Heart left ventricle (tissue), 16 donors: ENCODE data around the gene C9orf78. TPM values are rescaled to one million over a fixed set of nuclear protein-coding genes. Genes with fewer than 3 reads are reported as not detected.

Experiments used
- ATAC-seq, 4 donors: fragments of 200-7000 bp; cut with Tn5 transposase; one replicate each; pipeline ENCODE4 v1.9.1; 2020 to 2022; ENCODE audit warnings: moderate library complexity in 4 of 4, mild to moderate bottlenecking in 3 of 4, moderate number of reproducible peaks in 1 of 4
- DNase-seq, 5 donors: peaks; one replicate each; pipeline ENCODE4 v3.0.0-alpha.2; 2020
- H3K27ac ChIP-seq, 12 donors: fragments of 200-600 bp; sonication (generic) in 4 of 12; one replicate each; pipeline versions ENCODE4 v1.5.0 to v1.8.0; 2016 to 2022; ENCODE audit warnings: mild to moderate bottlenecking in 2 of 12
- H3K27me3 ChIP-seq, 9 donors: fragments of 200-600 bp; sonication (generic) in 2 of 9; one replicate each; pipeline versions ENCODE4 v1.5.1 to v1.8.0; 2016 to 2022; ENCODE audit warnings: mild to moderate bottlenecking in 3 of 9
- H3K36me3 ChIP-seq, 9 donors: fragments of 200-600 bp; sonication (generic) in 2 of 9; one replicate each; pipeline versions ENCODE4 v1.5.0 to v1.8.0; 2018 to 2022; ENCODE audit warnings: mild to moderate bottlenecking in 2 of 9
- H3K4me1 ChIP-seq, 12 donors: fragments of 200-600 bp; sonication (generic) in 4 of 12; one replicate each; pipeline versions ENCODE4 v1.5.0 to v1.8.0; 2016 to 2022; ENCODE audit warnings: mild to moderate bottlenecking in 3 of 12
- H3K4me3 ChIP-seq, 12 donors: fragments of 200-600 bp; sonication (generic) in 4 of 12; one replicate each; pipeline versions ENCODE4 v1.5.0 to v1.8.0; 2017 to 2022; ENCODE audit warnings: mild to moderate bottlenecking in 9 of 12, moderate library complexity in 4 of 12
- H3K9me3 ChIP-seq, 12 donors: fragments of 200-600 bp; sonication (generic) in 4 of 12; one replicate each; pipeline versions ENCODE4 v1.5.0 to v1.8.0; 2016 to 2022; ENCODE audit warnings: mild to moderate bottlenecking in 1 of 12
- CTCF ChIP-seq, 12 donors: fragments of 200-600 bp; sonication (generic) in 4 of 12; IDR thresholded peaks; one replicate each; pipeline versions ENCODE4 v1.5.0 to v1.8.0; 2018 to 2022; ENCODE audit warnings: antibody characterized with exemption in 12 of 12, mild to moderate bottlenecking in 5 of 12
- POLR2A ChIP-seq, 2 donors: fragments of 450-650 bp; IDR thresholded peaks; one replicate each; pipeline ENCODE4 v1.6.1; 2017; ENCODE audit warnings: antibody characterized with exemption in 2 of 2, mild to moderate bottlenecking in 2 of 2, moderate library complexity in 2 of 2
- WGBS, 4 donors: extraction: QIAGEN DNeasy Blood & Tissue Kit in 2 of 4; methylation state at CpG; one replicate each; pipeline versions ENCODE4 v1.1.5 to v1.1.7; 2013 to 2018; 5-methylcytosine and 5-hydroxymethylcytosine counted together
- intact Hi-C, 10 donors: fragments of 100-400 bp; cut with DNase I; formaldehyde crosslinking; loops; one replicate each; pipeline versions ENCODE4 v1.11.1 to v1.14.2; 2022
- polyA plus RNA-seq, 2 donors: library from polyadenylated mRNA; stranded (reverse); fragments of 200-250 nt; gene quantifications; one replicate each; pipeline ENCODE4 v1.2.3, GENCODE V29; 2013
- total RNA-seq, 9 donors: library from RNA; depleted of rRNA in 2 of 9; stranded (reverse); fragments of >200 nt in 2 of 9; fragmentation: NEBNext Ultra II Directional in 3 of 9; extraction: Animal tissue kit (Norgen Biotek cat#: 25700) in 3 of 9; gene quantifications; one replicate each; pipeline versions ENCODE4 v1.1.0 to v1.2.4, GENCODE V29; 2016 to 2023
- donor health status: ischemic (EF 13 %, LVEDD 7.1; RV severe dilation, severe dysfunction).
- donor health status: healthy with polysubstance abuse.
- donor health status: DM: no; HTN: yes; CAD: no.
- donor health status: DM: no; HTN: no; CAD: no.
- donor health status: ischemic (EF 25% LVEDD 6.9; RV normal size, moderate dysfunction).
- donor health status: ischemic (EF 25% LVEDD 5.7; RV mildly dilated, moderate dysfunction).
- donor health status: healthy.
- donor health status: DM: yes; HTN: yes; CAD: no.
- donor health status: ischemic (EF 35%, LVEDD 5.7; RV mildly dilated, moderate dysfunction).
- donor health status: nonischemic (EF 11% LVEDD 7.7; RV severe dilation, severe dysfunction).
- donor health status: DM: yes; HTN: yes; CAD: no.
- donor health status: PGD.
- donor health status: ischemic (EF 29% LVEDD 5.4; RV normal size, mild dysfunction).
- donor health status: nonischemic (EF 23%, LVEDD 6.1; RV moderate dilation, normal function).

C9orf78 gene
- total and polyA plus RNA-seq, 11 donors, result 28.4 to 69.2 (median 33.2) TPM

DNA sequence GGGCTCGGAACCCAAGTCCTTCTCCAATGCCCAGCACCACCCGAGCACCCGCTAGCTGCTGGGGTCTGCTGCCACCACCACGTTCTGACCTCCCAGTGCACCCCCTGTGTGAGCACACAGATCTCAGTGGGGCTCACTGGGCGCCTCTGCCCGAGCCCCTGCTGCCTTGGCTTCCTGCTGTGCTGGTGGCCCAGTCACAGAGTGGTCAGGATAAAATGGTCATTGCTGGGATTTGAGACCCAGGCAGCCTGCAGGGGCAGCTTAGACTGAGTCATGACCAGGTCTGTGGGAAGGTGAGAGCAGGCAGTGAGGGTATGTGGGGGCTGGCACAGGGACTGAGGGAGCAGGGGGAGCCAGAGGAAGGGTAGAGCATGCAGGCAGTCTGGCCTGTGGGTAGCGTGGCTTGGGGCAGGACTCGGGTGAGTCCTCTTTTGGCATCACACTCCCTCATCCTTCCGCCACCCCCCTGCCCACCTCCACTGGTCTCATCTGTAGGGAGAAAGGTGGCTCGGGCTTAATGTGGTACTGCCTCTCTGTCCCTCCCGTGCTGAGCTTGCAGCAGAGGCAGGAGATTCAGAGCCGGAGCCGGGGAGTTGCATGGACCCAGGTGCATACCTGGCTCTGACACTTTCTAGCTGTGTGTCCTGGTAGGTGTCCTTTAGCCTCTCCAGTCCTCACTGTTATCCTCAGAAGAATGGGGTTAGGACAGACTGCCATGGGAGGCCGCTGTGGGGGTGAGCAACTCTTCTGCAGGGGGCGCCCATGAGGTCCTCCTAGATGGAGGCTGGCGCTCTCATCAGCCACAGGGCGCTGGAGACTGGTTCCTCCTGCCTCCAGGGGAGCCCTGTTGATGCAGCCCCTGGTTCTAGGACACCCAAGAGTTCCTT lies 32.3 kb upstream of the C9orf78 start:
- no peak overlapping the region for H3K4me3 ChIP-seq
- H3K27ac ChIP-seq, result peak overlapping the region in 1 of 12 donors; percentile 58
- no peak for ATAC-seq
- 79 to 83% (median 82%) methylated on average over 14 to 17 of the region's 17 CpGs for WGBS, 4 donors
- peaks cover 0 to 31% (median 0%) of the 10 kb centered on the region in 12 donors for H3K4me1 ChIP-seq
- peaks cover 0 to 59% (median 38%) of the 10 kb centered on the region in 9 donors for H3K36me3 ChIP-seq
- no peaks in the 10 kb centered on the region for H3K9me3 ChIP-seq
- no peak for DNase-seq
- H3K27me3 ChIP-seq, result no peaks in the 10 kb centered on the region
- intact Hi-C loops, result no loop called here
- no peak for TF ChIP-seq POLR2A (IDR thresholded peaks at IDR 0.05)
- TF ChIP-seq CTCF (IDR thresholded peaks at IDR 0.05), result no peak

- Histone ChIP-seq H3K27ac (peak overlapping the region in 1 of 12 donors; percentile 58), H3K9me3 (no peaks in the 10 kb centered on the region), H3K36me3 (peaks cover 0 to 67% (median 46%) of the 10 kb centered on the region in 9 donors), H3K27me3 (no peaks in the 10 kb centered on the region), H3K4me1 (peaks cover 0 to 31% (median 0%) of the 10 kb centered on the region in 12 donors), H3K4me3 (no peak overlapping the region)
- intact Hi-C loops, result no loop called here
- 77 to 86% (median 84%) methylated on average over 12 to 17 of the region's 17 CpGs for WGBS, 4 donors
- DNase-seq, result no peak
- no peak for ATAC-seq
- TF ChIP-seq POLR2A (IDR thresholded peaks at IDR 0.05) (no peak), CTCF (IDR thresholded peaks at IDR 0.05) (no peak)
Measured at GRCh38 chr9:129866394-129867135, 31.5 kb upstream of the C9orf78 start.

- Histone ChIP-seq H3K36me3 (peaks cover 0 to 75% (median 54%) of the 10 kb centered on the region in 9 donors), H3K9me3 (no peaks in the 10 kb centered on the region), H3K4me3 (no peak overlapping the region), H3K27me3 (no peaks in the 10 kb centered on the region), H3K4me1 (peaks cover 0 to 31% (median 0%) of the 10 kb centered on the region in 12 donors), H3K27ac (peak overlapping the region in 1 of 12 donors; percentile 58)
- no peak for ATAC-seq
- intact Hi-C loops, result no loop called here
- no peak for DNase-seq
- WGBS, 4 donors, result 78 to 88% (median 82%) methylated on average over 13 to 14 of the region's 14 CpGs
- TF ChIP-seq POLR2A (IDR thresholded peaks at IDR 0.05), result no peak
- TF ChIP-seq CTCF (IDR thresholded peaks at IDR 0.05), result no peak
Measured at GRCh38 chr9:129865668-129866320, 30.7 kb upstream of the C9orf78 start.
